ENCODE data around the gene GALNT17. TPM values are rescaled to one million over a fixed set of nuclear protein-coding genes. Genes with fewer than 3 reads are reported as not detected.

The GALNT17 gene
- polyA plus RNA-seq, 1 donor (not counting 4 experiments of a cell fraction or from before 2014, with no cell fraction given), result not detected

DNA sequence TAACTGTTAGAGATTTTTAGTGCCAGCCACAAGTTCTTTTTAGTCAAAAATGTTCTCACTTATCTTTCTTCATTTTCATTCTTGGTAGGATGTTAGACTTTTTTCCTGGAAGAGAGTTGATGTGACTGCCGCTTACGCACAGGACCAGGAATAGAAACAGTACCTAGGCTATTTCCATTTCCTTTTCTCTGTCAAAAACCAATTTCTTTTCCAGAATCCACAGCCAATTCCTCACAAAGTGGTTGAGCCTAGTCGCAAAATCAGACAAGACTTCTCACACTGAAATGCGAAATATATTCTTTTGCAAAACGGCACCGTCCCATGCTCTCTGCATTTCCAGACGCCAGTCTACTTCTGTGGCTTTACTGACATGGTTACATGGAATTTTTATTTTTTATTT lies 394.2 kb downstream of the GALNT17 start:
- Histone ChIP-seq H2AFZ (ENCODE audit: control insufficient read depth, low read length) (no peak overlapping the region), H3K9me1 (ENCODE audit: control insufficient read depth, extremely low read depth, insufficient read depth, low read length) (no peaks in the 10 kb centered on the region), H3K9ac (ENCODE audit: control insufficient read depth, extremely low read depth, insufficient read depth, low read length) (no peak overlapping the region), H3K27me3 (ENCODE audit: control insufficient read depth, extremely low read depth, insufficient read depth, low read length) (no peaks in the 10 kb centered on the region), H3K9me3 (ENCODE audit: control insufficient read depth, low read depth, low read length) (peaks cover 3% of the 10 kb centered on the region), H3K4me2 (ENCODE audit: control insufficient read depth, extremely low read depth, insufficient read depth, low read depth, low read length) (no peak overlapping the region), H3K4me1 (ENCODE audit: control insufficient read depth, extremely low read depth, insufficient read depth, low read length) (no peaks in the 10 kb centered on the region), H3K36me3 (ENCODE audit: control insufficient read depth in 2 of 2, extremely low read depth in 1 of 2, insufficient read depth in 2 of 2, low read length in 2 of 2) (no peaks in the 10 kb centered on the region), H3K79me2 (ENCODE audit: control insufficient read depth, insufficient read depth, low read length) (no peaks in the 10 kb centered on the region), H4K20me1 (ENCODE audit: control insufficient read depth, extremely low read depth, insufficient read depth, low read length) (no peaks in the 10 kb centered on the region), H3K27ac (ENCODE audit: control insufficient read depth, insufficient read depth, low read length) (no peak overlapping the region), H3K4me3 (ENCODE audit: control insufficient read depth in 2 of 3, extremely low read depth in 1 of 3, insufficient read depth in 2 of 3, low read depth in 1 of 3, low read length in 3 of 3) (no peak overlapping the region)
- no peak for FAIRE-seq
- no peak for TF ChIP-seq EZH2 (IDR thresholded peaks at IDR 0.05; ENCODE audit: low read length)
- TF ChIP-seq, protein P1, sequence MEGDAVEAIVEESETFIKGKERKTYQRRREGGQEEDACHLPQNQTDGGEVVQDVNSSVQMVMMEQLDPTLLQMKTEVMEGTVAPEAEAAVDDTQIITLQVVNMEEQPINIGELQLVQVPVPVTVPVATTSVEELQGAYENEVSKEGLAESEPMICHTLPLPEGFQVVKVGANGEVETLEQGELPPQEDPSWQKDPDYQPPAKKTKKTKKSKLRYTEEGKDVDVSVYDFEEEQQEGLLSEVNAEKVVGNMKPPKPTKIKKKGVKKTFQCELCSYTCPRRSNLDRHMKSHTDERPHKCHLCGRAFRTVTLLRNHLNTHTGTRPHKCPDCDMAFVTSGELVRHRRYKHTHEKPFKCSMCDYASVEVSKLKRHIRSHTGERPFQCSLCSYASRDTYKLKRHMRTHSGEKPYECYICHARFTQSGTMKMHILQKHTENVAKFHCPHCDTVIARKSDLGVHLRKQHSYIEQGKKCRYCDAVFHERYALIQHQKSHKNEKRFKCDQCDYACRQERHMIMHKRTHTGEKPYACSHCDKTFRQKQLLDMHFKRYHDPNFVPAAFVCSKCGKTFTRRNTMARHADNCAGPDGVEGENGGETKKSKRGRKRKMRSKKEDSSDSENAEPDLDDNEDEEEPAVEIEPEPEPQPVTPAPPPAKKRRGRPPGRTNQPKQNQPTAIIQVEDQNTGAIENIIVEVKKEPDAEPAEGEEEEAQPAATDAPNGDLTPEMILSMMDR (optimal IDR thresholded peaks at IDR 0.05 in 1 of 3, IDR thresholded peaks at IDR 0.05 in 1 of 3, conservative IDR thresholded peaks at IDR 0.05 in 1 of 3; ENCODE audit: extremely low read depth in 1 of 3, insufficient read depth in 2 of 3, low read length in 3 of 3), result no peak
- no peak for DNase-seq (ENCODE audit: low read depth, low spot score)
- dilution Hi-C loops (cut with MboI; ENCODE audit: extremely low pct_ligation_motif_present, low sequenced_read_pairs), result no loop called here

DNA sequence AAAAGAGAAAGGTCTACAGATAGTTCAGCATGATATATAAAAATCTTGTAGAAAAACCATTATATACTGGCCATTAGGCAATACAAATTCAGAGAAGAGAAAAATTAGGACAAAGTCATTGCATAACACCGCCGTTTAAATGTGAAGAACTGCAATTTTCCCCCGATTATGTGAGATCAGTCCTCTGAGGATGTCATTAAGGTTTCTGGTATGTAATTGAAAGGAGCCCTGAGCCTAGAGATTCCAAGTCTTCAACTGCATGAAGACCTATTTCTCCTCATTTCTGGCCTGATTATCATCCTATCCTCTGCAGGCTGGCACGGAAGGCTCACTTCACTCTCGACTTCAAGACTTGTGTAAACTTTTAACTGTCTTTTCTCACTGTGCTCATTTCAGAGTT lies 395.3 kb downstream of the GALNT17 start:
- FAIRE-seq, result no peak

More for the DNA sequence above, 395.3 kb downstream of the GALNT17 start:
- H3K79me2 ChIP-seq (ENCODE audit: control insufficient read depth, insufficient read depth, low read length), result no peaks in the 10 kb centered on the region
- no peak overlapping the region for H3K27ac ChIP-seq (ENCODE audit: control insufficient read depth, insufficient read depth, low read length)
- H3K9ac ChIP-seq (ENCODE audit: control insufficient read depth, extremely low read depth, insufficient read depth, low read length), result no peak overlapping the region
- dilution Hi-C loops (cut with MboI; ENCODE audit: extremely low pct_ligation_motif_present, low sequenced_read_pairs), result no loop called here
- H4K20me1 ChIP-seq (ENCODE audit: control insufficient read depth, extremely low read depth, insufficient read depth, low read length), result no peaks in the 10 kb centered on the region
- no peak overlapping the region for H3K4me3 ChIP-seq (ENCODE audit: control insufficient read depth in 2 of 3, extremely low read depth in 1 of 3, insufficient read depth in 2 of 3, low read depth in 1 of 3, low read length in 3 of 3)
- TF ChIP-seq EZH2 (IDR thresholded peaks at IDR 0.05; ENCODE audit: low read length), result no peak
- TF ChIP-seq, protein P1 (optimal IDR thresholded peaks at IDR 0.05 in 1 of 3, IDR thresholded peaks at IDR 0.05 in 1 of 3, conservative IDR thresholded peaks at IDR 0.05 in 1 of 3; ENCODE audit: extremely low read depth in 1 of 3, insufficient read depth in 2 of 3, low read length in 3 of 3), result no peak
- H3K9me3 ChIP-seq (ENCODE audit: control insufficient read depth, low read depth, low read length), result no peaks in the 10 kb centered on the region
- no peaks in the 10 kb centered on the region for H3K27me3 ChIP-seq (ENCODE audit: control insufficient read depth, extremely low read depth, insufficient read depth, low read length)
- no peaks in the 10 kb centered on the region for H3K9me1 ChIP-seq (ENCODE audit: control insufficient read depth, extremely low read depth, insufficient read depth, low read length)
- no peak for DNase-seq (ENCODE audit: low read depth, low spot score)
- no peaks in the 10 kb centered on the region for H3K4me1 ChIP-seq (ENCODE audit: control insufficient read depth, extremely low read depth, insufficient read depth, low read length)
- no peaks in the 10 kb centered on the region for H3K36me3 ChIP-seq (ENCODE audit: control insufficient read depth in 2 of 2, extremely low read depth in 1 of 2, insufficient read depth in 2 of 2, low read length in 2 of 2)
- H2AFZ ChIP-seq (ENCODE audit: control insufficient read depth, low read length), result no peak overlapping the region
- H3K4me2 ChIP-seq (ENCODE audit: control insufficient read depth, extremely low read depth, insufficient read depth, low read depth, low read length), result no peak overlapping the region
